ENCODE measurements around the gene KRTAP10-3. TPM values are rescaled to one million over a fixed set of nuclear protein-coding genes. Genes with fewer than 3 reads are reported as not detected.

The KRTAP10-3 gene
- total RNA-seq, 2 donors from 2014 or later = not detected

GRCh38 chr21:44520326-44521300, 38.0 kb downstream of the KRTAP10-3 start:
- Histone ChIP-seq H3K27me3 (no peaks in the 10 kb centered on the region), H3K9me3 (no peaks in the 10 kb centered on the region), H3K36me3 (replicated peaks in 1 of 2; ENCODE audit: insufficient read depth in 1 of 2, low read depth in 2 of 2) (no peaks in the 10 kb centered on the region), H3K4me1 (no peaks in the 10 kb centered on the region), H3K27ac (no peak overlapping the region), H3K4me3 (no peak overlapping the region)
- whole genome bisulfite sequencing, 2 donors = 71 to 76% methylated on average over 15 to 31 of the region's 31 CpGs
- intact Hi-C loops (cut with DNase I) = no loop called here
- no peak for ATAC-seq
- peak in 2 of 4 donors; percentile 5 to 9 for DNase-seq
- TF ChIP-seq CTCF (IDR thresholded peaks at IDR 0.05) (no peak), POLR2A (IDR thresholded peaks at IDR 0.05) (no peak)

DNA sequence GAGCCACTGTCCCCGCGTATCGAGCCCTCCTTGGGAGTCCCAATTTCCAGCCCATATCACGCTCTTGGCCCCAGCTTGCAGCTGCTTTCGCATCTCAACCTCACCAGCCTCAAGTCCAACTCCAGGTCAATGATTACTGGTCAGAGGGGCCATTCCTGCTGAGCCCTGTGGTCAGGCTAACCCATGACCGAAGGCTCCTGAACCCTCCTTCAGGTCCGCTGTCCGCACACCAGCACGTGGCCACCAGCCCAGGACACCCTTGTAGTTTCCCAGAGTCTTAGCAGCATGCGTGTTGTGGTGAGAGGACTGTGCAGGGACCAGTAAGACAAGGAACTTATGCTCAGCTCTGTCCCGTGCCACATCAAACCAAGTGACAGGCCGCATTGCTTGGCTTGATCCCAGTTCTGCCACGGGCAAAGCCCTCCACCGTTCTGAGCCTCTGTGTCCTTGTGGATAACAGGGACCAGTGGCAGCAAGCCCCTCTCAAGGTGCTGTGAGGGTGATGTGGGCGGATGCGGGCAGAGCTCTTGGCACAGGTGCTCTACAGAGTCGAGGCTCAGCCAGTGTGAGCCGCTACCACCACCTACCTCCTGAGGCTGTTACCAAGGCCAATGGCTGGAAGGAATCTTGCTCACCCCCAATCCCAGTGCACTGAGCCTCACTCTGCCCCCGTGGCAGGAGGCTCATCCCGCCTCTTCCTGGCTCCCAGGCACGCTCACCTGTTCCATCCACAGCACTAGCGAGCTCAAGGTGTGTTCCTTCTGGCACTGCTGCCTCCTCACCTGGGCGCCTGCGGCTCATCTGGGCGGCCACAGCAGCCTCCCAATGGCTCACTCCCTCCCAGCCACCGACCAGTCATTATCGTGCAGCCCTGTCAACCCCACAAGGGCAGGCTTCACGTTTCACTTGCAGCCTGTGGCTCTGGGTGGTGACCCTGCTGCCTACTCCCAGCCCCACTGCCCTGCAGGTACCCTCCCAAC, 39.0 kb downstream of the KRTAP10-3 start:
- WGBS, 2 donors = 73 to 82% methylated on average over 16 to 25 of the region's 28 CpGs
- Histone ChIP-seq H3K9me3 (no peaks in the 10 kb centered on the region), H3K27ac (no peak overlapping the region), H3K4me3 (no peak overlapping the region), H3K36me3 (replicated peaks in 1 of 2; ENCODE audit: insufficient read depth in 1 of 2, low read depth in 2 of 2) (no peaks in the 10 kb centered on the region), H3K27me3 (no peaks in the 10 kb centered on the region), H3K4me1 (no peaks in the 10 kb centered on the region)
- DNase-seq (no peak), ATAC-seq (no peak)
- intact Hi-C loops (cut with DNase I) = loop anchor here (10.0 kb wide), 1 partner anchor 285 kb away; the partner anchor contains the start of gene UBE2G2
- TF ChIP-seq CTCF (IDR thresholded peaks at IDR 0.05) (no peak), POLR2A (IDR thresholded peaks at IDR 0.05) (no peak)

GRCh38 chr21:44518686-44519085, 39.9 kb downstream of the KRTAP10-3 start:
- intact Hi-C loops (cut with DNase I) = loop anchor here (10.0 kb wide), 1 partner anchor 286 kb away; the partner anchor contains the start of gene UBE2G2
- Histone ChIP-seq H3K36me3 (replicated peaks in 1 of 2; ENCODE audit: insufficient read depth in 1 of 2, low read depth in 2 of 2) (no peaks in the 10 kb centered on the region), H3K27me3 (no peaks in the 10 kb centered on the region), H3K9me3 (no peaks in the 10 kb centered on the region), H3K4me3 (no peak overlapping the region), H3K27ac (no peak overlapping the region), H3K4me1 (no peaks in the 10 kb centered on the region)
- no peak for TF ChIP-seq CTCF (IDR thresholded peaks at IDR 0.05)
- no peak for TF ChIP-seq POLR2A (IDR thresholded peaks at IDR 0.05)
- DNase-seq (no peak), ATAC-seq (no peak)
- WGBS, 2 donors = 46 to 51% methylated on average over 10 to 12 of the region's 12 CpGs

DNA sequence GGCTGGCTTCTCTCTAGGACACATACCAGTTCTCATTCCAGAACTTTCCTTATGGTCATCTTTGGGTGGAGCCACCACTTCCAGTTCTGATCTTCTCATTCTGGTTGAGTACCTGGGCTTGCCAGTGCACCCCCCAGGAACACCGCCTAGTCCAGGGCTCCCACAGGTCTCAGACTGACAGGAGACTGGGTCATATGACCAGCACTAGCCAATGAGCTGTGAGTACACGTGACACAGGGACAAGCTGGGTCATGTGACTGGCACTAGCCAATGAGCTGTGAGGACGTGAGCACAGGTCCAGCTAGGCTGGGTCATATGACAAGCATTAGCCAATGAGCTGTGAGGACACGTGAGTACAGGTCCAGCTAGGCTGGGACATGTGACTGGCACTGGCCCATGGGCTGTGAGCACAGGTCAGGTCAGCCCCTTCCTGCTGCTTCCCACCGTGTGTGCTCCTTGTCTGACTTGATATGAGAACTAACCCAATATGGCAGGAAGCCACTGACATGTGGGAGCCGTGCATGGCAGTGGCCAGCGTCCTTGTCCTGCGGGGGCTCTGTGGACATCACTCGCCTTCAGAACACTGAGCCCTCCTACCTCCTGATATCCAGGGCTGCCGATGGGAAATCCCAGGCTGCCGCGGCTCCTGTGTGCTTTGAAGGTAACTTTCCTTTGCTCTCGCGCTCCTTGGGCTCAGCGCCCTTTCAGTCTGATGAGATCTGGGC, 41.3 kb downstream of the KRTAP10-3 start:
- H3K27ac ChIP-seq = no peak overlapping the region
- H3K4me3 ChIP-seq = peak overlapping the region in 1 of 2 donors; percentile 2
- DNase-seq (peak; percentile 69 to 97 (median 86)), ATAC-seq (peak; percentile 85)
- no peaks in the 10 kb centered on the region for H3K9me3 ChIP-seq
- no peaks in the 10 kb centered on the region for H3K4me1 ChIP-seq
- WGBS, 2 donors = 68 to 78% methylated on average over 12 to 15 of the region's 15 CpGs
- TF ChIP-seq POLR2A (IDR thresholded peaks at IDR 0.05) (peak in 1 of 3 donors; percentile 27), CTCF (IDR thresholded peaks at IDR 0.05) (no peak)
- intact Hi-C loops (cut with DNase I) = loop anchor here (10.0 kb wide), 1 partner anchor 287 kb away; the partner anchor contains the start of gene UBE2G2
- H3K36me3 ChIP-seq (replicated peaks in 1 of 2; ENCODE audit: insufficient read depth in 1 of 2, low read depth in 2 of 2) = no peaks in the 10 kb centered on the region
- no peaks in the 10 kb centered on the region for H3K27me3 ChIP-seq

Data from body of pancreas (tissue), 4 donors.